ENCODE data around the gene TNRC6C. TPM values are rescaled to one million over a fixed set of nuclear protein-coding genes. Genes with fewer than 3 reads are reported as not detected.

Gene TNRC6C
- total and polyA plus RNA-seq, 2 of the 13 experiments (the other 11 are each of a cell fraction or from before 2014, with no cell fraction given): 0.66 to 4.9 TPM

- peak; percentile 77; the same call in 1 of the 2 replicates for TF ChIP-seq SNAPC4 (CRISPR knock-in tag; IDR thresholded peaks at IDR 0.05)
- 0 out of 2 replicates have a peak, but pooled peaks have one; percentile 18 for TF ChIP-seq ERF (CRISPR knock-in tag; IDR thresholded peaks at IDR 0.05)
- TF ChIP-seq MYC (CRISPR knock-in tag; IDR thresholded peaks at IDR 0.05; ENCODE audit: borderline replicate concordance): peak; percentile 42; the same call in 1 of the 2 replicates
- no peak for TF ChIP-seq HNF1A (IDR thresholded peaks at IDR 0.05; ENCODE audit: low read depth)
- TF ChIP-seq HNF1A (CRISPR knock-in tag; IDR thresholded peaks at IDR 0.05; ENCODE audit: borderline replicate concordance): no peak
- no peak for TF ChIP-seq EHMT2 (IDR thresholded peaks at IDR 0.05; ENCODE audit: borderline replicate concordance, low read depth, low read length)
- no peak for TF ChIP-seq SMAD9 (CRISPR knock-in tag; IDR thresholded peaks at IDR 0.05)
- TF ChIP-seq, protein P1, sequence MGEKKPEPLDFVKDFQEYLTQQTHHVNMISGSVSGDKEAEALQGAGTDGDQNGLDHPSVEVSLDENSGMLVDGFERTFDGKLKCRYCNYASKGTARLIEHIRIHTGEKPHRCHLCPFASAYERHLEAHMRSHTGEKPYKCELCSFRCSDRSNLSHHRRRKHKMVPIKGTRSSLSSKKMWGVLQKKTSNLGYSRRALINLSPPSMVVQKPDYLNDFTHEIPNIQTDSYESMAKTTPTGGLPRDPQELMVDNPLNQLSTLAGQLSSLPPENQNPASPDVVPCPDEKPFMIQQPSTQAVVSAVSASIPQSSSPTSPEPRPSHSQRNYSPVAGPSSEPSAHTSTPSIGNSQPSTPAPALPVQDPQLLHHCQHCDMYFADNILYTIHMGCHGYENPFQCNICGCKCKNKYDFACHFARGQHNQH (CRISPR knock-in tag; IDR thresholded peaks at IDR 0.05): peak; percentile 25; the same call in 1 of the 2 replicates
- no peak for TF ChIP-seq DPF2 (CRISPR knock-in tag; IDR thresholded peaks at IDR 0.05; ENCODE audit: borderline replicate concordance, low read depth)
- TF ChIP-seq CBX1 (IDR thresholded peaks at IDR 0.05; ENCODE audit: low read depth): peak; percentile 95
- no peak for TF ChIP-seq PHF5A (CRISPR knock-in tag; IDR thresholded peaks at IDR 0.05; ENCODE audit: low read depth, unreplicated experiment)
- TF ChIP-seq ZNF790 (CRISPR knock-in tag; IDR thresholded peaks at IDR 0.05; ENCODE audit: borderline replicate concordance): no peak
- TF ChIP-seq, protein P2, sequence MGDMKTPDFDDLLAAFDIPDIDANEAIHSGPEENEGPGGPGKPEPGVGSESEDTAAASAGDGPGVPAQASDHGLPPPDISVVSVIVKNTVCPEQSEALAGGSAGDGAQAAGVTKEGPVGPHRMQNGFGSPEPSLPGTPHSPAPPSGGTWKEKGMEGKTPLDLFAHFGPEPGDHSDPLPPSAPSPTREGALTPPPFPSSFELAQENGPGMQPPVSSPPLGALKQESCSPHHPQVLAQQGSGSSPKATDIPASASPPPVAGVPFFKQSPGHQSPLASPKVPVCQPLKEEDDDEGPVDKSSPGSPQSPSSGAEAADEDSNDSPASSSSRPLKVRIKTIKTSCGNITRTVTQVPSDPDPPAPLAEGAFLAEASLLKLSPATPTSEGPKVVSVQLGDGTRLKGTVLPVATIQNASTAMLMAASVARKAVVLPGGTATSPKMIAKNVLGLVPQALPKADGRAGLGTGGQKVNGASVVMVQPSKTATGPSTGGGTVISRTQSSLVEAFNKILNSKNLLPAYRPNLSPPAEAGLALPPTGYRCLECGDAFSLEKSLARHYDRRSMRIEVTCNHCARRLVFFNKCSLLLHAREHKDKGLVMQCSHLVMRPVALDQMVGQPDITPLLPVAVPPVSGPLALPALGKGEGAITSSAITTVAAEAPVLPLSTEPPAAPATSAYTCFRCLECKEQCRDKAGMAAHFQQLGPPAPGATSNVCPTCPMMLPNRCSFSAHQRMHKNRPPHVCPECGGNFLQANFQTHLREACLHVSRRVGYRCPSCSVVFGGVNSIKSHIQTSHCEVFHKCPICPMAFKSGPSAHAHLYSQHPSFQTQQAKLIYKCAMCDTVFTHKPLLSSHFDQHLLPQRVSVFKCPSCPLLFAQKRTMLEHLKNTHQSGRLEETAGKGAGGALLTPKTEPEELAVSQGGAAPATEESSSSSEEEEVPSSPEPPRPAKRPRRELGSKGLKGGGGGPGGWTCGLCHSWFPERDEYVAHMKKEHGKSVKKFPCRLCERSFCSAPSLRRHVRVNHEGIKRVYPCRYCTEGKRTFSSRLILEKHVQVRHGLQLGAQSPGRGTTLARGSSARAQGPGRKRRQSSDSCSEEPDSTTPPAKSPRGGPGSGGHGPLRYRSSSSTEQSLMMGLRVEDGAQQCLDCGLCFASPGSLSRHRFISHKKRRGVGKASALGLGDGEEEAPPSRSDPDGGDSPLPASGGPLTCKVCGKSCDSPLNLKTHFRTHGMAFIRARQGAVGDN (CRISPR knock-in tag; IDR thresholded peaks at IDR 0.05): peak; percentile 52
Observed at GRCh38 chr17:78137392-78138203, 179.1 kb downstream of the TNRC6C start (continued).
